ENCODE data around the gene SMYD4.
"Not testable (repeated sequence)": the region's sequence is repeated elsewhere in the genome, so short reads cannot be mapped to it uniquely, and the experiment has no call there.

SMYD4 gene, protein sequence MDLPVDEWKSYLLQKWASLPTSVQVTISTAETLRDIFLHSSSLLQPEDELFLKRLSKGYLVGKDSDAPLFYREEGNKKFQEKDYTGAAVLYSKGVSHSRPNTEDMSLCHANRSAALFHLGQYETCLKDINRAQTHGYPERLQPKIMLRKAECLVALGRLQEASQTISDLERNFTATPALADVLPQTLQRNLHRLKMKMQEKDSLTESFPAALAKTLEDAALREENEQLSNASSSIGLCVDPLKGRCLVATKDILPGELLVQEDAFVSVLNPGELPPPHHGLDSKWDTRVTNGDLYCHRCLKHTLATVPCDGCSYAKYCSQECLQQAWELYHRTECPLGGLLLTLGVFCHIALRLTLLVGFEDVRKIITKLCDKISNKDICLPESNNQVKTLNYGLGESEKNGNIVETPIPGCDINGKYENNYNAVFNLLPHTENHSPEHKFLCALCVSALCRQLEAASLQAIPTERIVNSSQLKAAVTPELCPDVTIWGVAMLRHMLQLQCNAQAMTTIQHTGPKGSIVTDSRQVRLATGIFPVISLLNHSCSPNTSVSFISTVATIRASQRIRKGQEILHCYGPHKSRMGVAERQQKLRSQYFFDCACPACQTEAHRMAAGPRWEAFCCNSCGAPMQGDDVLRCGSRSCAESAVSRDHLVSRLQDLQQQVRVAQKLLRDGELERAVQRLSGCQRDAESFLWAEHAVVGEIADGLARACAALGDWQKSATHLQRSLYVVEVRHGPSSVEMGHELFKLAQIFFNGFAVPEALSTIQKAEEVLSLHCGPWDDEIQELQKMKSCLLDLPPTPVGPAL

GRCh38 chr17:1829592-1830257, at the start of gene SMYD4, which contains the start of gene RPA1:
Gene SMYD4, minus strand, starts transcription at chr17:1829902. Its CDS starts 1,908 bp downstream, at chr17:1827994.
Gene RPA1, plus strand, starts transcription at chr17:1830005. Its CDS starts 89 bp downstream, at chr17:1830094.
- peak; percentile 78 for DNase-seq (ENCODE audit: low read depth)

DNA sequence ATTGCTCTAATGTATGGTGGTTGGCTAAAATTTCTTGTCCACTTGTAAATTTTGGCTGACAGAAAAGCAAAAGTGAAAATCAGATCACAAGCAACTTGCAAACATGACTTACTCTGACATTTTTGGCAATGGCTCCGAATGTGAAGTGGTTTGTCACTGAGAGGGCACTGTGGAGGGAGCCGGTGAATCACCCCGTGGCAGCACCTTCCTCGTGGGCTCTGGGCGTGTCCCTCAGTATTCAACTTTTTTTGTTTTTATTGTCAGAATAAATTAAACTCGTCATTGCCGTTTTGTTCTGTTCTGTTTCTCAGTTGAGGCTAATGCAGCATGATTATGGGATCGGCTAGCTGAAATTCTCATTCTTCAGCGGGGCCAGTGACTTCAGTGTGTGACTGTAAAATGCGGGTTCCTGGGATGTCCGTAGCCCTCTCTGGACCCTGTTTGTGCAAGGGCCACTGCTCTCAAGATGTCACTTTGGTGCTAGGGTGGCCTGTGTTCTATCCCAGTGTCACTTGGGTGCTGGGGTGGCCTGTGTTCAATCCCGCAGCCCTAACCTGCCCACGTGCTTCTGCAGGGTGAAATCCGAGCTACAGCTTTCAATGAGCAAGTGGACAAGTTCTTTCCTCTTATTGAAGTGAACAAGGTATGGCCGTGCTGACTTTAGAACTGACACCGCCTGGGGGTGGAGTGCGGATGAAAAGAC, 48.9 kb upstream of the SMYD4 start:
- no peak for DNase-seq (ENCODE audit: low read depth)

DNA sequence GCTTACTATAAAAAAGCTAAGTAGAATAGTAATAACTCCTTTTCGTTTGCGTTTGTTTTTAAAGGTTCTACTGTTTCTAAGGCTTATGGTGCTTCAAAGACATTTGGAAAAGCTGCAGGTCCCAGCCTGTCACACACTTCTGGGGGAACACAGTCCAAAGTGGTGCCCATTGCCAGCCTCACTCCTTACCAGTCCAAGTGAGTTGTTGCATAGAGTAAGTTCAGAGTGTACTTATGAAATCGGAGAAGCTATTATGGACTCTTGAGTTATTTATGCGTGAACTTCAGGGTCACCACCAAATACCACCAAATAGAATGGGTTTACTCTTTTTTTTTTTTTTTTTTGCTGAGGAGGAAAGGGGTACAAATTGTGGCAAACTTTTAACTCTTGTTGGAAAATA, 45.9 kb upstream of the SMYD4 start:
- no peak for DNase-seq (ENCODE audit: low read depth)

GRCh38 chr17:1873418-1873817, 43.7 kb upstream of the SMYD4 start:
- no peak for DNase-seq (ENCODE audit: low read depth)

GRCh38 chr17:1872976-1873375, 43.3 kb upstream of the SMYD4 start:
- DNase-seq (ENCODE audit: low read depth) = no peak

GRCh38 chr17:1872254-1872653, 42.6 kb upstream of the SMYD4 start:
- DNase-seq (ENCODE audit: low read depth) = no peak

GRCh38 chr17:1871756-1872155, 42.1 kb upstream of the SMYD4 start:
- no peak for DNase-seq (ENCODE audit: low read depth)

DNA sequence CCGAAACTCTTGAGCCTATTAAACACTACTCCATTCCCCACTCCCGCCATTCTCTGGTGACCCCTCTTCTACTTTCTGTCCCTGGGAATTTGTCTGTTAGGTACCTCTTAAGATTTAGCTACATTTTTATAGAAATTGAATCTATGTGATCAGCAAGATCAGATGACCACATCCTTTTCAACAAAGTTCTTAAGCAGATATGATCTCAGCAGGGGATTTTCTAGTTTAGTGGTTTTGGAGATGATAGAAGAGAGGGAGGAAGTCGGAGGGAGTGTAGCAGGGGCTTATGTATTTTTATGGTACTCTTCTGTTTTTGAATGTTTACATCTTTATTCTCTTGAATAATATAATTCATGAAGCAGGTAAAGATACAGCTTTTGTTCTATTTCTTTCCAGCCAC, 40.9 kb upstream of the SMYD4 start:
- no peak for DNase-seq (ENCODE audit: low read depth)

- no peak for DNase-seq (ENCODE audit: low read depth)
These were observed 38.4 kb upstream of the SMYD4 start for GRCh38 chr17:1868090-1868489.

DNA sequence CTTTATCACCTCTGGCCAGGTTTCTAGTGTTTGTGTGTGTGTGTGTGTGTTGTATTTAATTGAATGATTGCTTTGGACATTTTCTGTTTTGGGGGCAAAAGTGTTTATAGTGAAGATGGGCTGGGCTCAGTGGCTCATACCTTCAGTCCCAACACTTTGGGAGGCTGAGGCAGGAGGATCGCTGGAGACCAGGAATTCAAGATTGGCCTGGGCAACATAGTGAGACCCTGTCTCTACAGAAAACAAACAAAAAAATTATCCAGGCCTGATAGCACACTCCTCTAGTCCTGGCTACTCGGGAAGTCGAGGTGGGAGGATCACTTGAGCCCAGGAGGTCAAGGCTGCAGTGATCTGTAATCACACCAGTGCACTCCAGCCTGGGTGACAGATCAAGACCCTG, 37.6 kb upstream of the SMYD4 start:
- no peak for DNase-seq (ENCODE audit: low read depth)

GRCh38 chr17:1865252-1866037, 35.7 kb upstream of the SMYD4 start:
- peak; percentile 36 for DNase-seq (ENCODE audit: low read depth)

DNA sequence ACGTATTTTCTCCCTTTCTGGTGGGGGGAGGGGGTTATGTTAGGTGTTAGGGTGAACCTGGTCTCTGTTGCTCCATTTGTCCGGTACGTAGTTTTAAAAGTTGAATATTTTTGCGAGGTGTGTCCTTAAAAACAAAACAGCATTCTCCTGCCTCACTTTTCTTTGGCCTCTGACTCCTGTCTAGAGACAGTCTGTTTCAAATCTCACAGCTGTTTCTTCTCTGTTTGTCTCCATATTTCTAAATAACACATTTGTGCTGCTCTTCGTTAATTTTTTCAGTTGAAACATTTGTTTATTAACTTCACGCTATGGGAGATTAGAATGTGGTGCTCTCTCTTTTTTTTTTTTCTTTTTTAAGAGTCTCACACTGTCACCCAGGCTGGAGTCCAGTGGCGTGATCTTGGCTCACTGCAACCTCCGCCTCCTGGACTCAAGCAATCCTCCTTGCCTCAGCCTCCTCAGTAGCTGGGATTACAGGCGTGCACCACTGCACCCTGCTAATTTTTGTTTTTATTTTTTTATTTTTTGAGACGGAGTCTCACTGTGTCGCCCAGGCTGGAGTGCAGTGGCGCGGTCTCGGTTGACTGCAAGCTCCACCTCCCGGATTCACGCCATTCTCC, 31.8 kb upstream of the SMYD4 start:
- no peak for DNase-seq (ENCODE audit: low read depth)

- no peak for DNase-seq (ENCODE audit: low read depth)
These were observed 31.3 kb upstream of the SMYD4 start for GRCh38 chr17:1860978-1861377.

- not testable (repeated sequence) for DNase-seq (ENCODE audit: low read depth)
These were observed 26.8 kb upstream of the SMYD4 start for GRCh38 chr17:1856462-1856861.

GRCh38 chr17:1853698-1854097, 24.0 kb upstream of the SMYD4 start:
- DNase-seq (ENCODE audit: low read depth) = no peak

- DNase-seq (ENCODE audit: low read depth) = no peak
These were observed 22.6 kb upstream of the SMYD4 start for GRCh38 chr17:1852327-1852726.

GRCh38 chr17:1847191-1847590, 17.5 kb upstream of the SMYD4 start:
- no peak for DNase-seq (ENCODE audit: low read depth)

- no peak for DNase-seq (ENCODE audit: low read depth)
These were observed 14.2 kb upstream of the SMYD4 start for GRCh38 chr17:1843947-1844346.

DNA sequence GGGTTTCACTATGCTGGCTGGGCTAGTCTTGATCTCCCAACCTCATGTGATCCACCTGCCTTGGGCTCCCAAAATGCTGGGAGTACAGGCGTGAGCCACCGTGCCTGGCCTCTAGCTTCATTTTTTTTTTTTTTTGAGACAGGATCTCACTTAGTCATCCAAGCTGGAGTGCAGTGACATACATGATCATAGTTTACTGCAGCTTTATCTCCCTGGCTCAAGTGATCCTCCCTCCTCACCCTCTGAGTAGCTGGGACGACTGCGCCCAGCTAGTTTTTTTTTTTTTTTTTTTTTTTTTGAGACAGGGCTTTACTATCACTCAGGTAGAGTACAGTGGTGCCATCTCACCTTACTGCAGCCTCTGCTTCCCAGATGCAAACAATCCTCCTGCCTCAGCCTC, 9.8 kb upstream of the SMYD4 start:
- DNase-seq (ENCODE audit: low read depth) = no peak

DNA sequence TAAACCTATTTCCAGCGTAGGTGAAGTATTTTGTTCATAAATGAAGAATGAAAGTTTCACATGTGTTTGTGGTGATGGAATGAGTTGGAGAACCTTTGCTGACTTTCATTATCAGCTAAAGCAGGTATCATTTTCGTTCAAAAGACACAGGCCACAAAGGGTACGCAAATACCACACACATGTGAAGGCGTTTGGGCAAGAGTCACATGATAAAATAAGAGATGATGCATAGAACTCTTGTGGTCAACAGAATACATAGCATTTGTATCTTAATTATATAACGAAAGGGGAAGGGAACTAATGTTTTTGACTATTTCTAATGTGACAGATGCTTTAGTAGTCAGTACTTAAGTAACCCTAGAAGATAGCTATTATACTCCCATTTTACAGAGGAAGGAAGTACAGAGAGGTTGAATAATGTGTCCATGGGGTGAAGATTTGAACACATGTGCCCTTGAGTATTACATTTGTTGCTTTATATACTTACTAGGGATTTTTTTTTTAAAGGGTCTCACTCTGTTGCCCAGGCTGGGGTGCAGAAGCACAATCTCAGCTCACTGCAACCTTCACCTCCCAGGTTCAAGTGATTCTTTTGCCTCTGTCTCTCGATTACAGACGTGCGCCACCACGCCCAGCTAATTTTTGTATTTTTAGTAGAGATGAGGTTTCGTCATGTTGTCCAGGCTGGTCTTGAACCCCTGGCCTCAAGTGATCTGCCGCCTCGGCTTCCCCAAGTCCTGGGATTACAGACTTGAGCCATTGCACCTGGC, 4.9 kb upstream of the SMYD4 start:
- no peak for DNase-seq (ENCODE audit: low read depth)
